CD4-positive, alpha-beta T cell treated with Interleukin-1 beta for 1 hour (primary cell): Measurements from ENCODE around the gene SGSH.

Experiments used
- DNase-seq, 2 donors: peaks; one replicate each; pipeline ENCODE4 v3.0.0-alpha.2; 2020 to 2022

SGSH gene

GRCh38 chr17:80225230-80225629 lies 5.1 kb upstream of the SGSH start:
- no peak for DNase-seq

DNA sequence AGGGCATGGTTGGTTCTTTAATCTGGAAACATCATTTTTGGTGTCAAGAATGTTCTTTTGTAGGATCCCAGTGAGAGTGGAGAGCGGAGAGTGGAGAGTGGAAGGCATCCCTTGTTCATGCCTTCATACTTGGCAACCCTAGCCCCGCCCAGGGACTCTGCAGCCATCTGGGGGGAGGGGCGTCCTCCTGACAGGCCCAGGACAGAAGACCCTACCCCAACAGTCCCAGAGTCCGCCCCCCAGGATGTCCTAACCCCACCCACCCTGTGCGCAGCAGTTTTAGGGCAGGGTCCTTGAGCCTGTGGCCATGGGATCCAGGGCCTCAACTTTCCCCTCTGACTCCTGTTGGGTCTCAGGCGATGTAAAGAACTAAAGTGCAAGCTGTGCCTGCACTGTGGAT lies 4.5 kb upstream of the SGSH start:
- no peak for DNase-seq

DNA sequence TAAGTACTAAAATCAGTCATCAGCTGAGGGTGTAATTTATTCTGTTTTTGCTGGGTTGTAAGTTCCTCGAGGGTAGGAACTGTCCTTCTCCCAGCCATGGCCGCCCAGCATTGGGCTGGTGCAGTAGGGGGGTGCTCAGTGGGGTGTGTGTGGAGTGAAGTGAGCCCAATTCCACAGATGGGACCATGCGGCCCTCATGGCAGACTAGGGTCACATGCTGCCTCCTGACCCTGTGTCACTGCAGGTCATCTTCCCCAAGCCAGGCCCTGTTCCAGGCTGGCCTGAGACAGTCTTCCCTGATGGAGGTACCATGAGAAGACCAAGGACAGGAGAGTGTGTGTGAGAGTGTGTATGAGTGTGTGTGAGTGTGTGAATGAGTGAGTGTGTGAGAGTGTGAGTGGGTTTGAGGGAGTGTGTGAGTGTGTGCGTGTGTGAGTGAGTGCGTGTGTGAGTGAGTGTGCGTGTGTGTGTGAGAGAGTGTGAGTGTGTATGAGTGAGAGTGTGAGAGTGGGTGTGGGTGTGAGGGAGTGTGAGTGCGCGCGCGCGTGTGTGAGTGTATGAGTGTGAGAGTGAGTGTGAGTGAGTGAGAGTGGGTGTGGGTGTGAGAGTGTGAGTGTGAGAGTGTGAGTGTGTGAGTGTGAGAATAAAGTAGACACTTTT lies 3.8 kb upstream of the SGSH start:
- no peak for DNase-seq

DNA sequence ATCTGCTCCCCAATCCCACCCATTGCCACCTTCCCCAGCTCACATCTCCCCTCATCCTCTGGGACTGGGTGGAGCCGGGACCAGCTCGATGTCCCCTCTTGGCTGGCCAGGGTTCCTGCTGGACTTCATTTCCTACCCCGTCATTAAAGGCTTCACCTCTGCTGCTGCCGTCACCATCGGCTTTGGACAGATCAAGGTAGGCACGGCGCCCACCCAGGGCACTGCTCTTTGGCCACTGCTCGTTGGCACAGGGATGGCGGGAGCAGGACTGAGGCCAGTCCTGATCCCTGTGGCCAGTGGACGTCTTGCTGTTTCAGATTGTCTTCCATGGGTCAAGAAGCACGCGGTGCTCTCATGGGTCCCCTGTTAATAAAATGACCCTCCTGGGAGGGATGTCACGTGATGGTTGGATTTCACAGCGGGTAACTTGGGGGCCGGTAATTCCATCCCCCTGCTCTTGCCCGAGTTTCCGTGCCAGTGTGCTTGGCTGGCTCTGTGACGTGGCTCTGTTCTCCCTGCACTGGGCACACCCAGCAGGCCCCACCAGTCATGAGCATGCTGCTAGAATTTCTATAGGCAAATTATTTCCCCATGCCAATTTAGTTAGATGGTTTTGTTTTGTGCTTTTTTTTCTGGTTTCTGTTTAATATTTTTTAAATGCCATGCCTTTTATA lies 3.1 kb upstream of the SGSH start:
- DNase-seq: no peak

DNA sequence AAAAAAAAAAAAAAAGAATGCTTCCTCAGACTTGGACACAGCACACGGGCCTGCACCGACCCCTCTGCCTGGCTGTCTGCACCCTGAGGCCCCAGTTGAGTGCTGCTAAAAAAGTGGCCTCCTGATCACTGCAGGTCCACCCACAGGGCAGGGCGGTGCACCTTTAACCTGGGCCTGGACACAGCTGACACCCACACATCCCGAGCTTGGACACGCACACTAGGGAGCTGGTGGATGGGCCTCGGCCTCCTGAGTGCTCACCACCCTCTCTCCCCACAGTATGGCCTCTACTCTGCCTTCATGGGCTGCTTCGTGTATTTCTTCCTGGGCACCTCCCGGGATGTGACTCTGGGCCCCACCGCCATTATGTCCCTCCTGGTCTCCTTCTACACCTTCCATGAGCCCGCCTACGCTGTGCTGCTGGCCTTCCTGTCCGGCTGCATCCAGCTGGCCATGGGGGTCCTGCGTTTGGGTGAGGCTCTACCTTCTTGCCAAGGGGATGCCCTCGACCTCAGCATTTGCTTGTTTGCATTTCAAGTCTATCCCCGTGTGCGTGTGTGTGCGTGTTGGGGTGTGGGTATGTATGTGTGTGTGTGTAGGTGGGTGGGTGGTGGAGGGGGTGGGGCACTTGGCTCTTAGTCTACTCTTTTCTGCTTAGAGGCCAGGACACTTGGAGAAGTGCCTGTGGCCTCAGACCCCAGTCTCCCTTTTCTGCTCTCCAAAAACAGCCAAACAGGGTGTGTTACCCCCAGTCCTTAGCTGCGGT lies 2.4 kb upstream of the SGSH start:
- DNase-seq: no peak

- DNase-seq: no peak
Observed at GRCh38 chr17:80221351-80222105, 1.4 kb upstream of the SGSH start.

DNA sequence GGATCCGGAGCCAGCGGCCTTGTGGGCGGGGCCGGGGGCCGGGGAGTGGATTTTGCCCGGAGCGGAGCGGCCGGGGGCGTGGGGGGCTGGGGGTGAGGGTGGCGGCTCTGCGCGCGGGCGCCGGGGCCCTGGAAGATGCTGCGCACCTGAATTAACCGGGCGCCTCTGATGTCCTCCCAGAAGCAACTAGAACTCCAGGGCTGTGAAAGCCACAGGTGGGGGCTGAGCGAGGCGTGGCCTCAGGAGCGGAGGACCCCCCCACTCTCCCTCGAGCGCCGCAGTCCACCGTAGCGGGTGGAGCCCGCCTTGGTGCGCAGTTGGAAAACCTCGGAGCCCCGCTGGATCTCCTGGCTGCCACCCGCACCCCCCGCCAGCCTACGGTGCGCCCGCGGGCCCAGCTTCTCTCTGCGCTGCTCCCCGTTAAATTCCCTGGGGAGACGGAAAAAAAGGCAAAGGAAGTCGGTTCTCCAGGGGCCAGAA lies 643 bp upstream of the SGSH start:
- peak; percentile 4 to 10 for DNase-seq

GRCh38 chr17:80219763-80220053 lies 425 bp downstream of the SGSH start:
- DNase-seq: no peak

GRCh38 chr17:80219013-80219762 lies 945 bp downstream of the SGSH start:
- peak; percentile 90 to 91 for DNase-seq

DNA sequence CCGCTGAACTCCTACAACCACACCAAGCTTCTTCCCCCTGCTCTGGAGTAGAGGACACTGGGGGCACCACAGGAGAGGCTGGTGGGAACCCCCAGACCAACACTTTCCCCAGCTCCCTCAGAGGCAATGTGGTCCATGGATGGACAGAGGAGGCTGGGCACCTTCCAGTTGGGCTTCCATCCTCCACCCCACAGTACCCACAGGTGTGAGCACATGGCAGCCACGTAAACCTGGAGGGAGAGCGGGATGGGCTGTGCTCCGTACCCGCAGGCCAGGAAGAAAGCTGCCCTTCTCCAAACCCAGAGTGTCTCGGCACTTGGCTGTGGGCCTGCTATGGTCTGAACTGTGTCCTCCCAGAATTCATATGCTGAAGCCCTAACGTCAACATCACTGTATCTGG lies 1.7 kb downstream of the SGSH start:
- DNase-seq: no peak

- DNase-seq: no peak
Observed at GRCh38 chr17:80217703-80218362, 2.3 kb downstream of the SGSH start.

DNA sequence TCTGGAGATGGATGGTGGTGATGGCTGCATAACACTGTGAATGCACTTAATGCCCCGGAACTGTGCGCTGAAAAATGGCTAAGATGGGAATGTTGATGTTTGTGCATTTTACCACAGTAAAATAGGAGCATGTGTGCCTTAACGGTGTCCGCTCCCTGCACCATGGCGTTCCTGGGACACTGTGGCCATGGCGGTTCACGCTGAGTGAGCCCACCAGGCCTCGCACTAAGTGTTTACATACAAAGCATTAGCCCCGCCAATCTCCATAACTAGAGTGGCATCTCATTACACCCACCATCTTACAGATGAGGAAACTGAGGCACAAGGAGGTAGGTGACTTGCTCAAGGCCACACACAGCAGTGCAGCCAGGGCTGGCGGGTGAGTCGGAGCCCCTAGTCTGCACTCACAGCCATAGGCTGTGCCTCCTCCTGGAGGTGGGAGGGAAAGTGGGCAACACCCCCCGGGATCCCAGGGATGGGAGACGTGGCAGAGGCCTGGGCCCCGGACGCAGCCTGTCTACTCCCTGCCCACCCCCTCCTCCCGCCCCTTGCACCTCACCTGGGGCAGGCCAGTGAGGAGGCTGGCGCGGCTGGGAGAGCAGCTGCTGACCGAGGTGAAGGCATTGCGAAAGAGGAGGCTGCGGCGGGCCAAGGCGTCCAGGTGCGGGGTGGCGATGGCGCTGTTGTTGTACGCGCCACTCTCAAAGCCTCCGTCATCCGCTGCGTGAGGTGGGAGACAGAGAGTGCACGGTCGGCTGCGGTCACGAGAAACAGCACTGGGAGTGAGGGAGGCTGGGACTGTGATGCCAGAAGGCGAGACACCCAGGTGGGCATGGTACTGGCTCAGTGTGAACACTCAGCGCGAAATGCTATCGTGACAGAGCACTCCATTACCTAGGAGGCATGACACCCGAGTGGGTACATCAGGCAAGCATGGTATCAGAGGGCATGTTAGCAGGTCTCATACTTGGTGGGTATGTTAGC lies 3.4 kb downstream of the SGSH start:
- no peak for DNase-seq

GRCh38 chr17:80214878-80215210 lies 5.3 kb downstream of the SGSH start:
- no peak for DNase-seq

DNA sequence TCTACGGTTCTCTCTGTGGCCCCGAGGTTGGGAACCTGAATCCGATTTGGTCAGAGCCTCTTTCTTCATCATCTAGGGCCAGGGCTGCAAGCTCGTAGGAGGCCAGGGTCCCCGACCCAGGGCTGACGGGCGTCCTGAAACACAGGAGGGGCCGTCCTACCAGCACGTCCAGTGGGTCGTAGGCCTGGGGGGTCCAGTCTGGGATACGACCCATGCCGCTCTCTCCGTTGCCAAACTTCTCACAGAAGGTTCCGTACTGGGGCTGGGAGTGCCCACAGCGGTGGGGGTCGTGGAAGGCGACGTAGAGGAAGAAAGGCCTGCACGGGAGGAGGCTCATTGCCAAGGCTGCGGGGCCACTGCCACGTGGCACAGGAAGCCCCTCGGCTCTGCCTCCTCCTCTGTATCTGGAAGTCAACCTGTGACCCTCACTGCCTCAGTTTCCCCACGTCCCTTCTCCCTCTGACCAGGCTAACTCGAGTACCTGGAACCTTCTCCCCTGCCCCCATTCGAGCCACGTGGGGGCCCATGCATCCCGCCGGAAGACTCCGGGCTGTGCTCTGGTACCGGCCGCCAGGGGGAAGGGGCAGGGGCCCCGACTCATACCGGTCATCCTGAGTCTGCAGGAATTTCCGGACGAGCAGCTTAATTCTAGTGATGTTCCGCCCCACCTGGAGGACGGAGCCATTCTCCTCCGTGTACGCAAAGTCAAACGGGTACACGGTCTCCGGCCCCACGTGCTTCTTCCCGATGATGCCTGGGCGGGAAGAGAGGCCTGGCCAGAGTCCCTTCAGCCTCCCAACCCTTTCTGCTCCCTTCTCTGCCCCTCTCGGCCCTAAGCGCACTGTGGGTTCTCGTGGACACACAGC lies 5.9 kb downstream of the SGSH start:
- DNase-seq: no peak

DNA sequence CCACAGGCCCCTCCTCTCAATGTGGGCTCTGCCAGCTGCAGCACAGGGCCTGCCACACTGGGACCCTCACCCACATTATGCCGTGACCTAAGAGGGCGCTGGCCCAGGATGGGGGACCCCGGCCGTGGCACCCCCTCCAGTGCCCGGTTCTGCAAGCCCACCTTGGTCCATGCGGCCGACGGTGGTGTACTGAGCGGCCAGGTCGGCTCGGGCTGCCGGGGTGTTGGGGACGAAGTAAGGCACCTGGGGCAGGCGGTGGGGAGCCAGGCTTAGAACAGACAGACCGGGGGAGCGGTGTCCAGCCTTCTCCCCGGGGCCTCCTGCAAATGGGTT lies 6.5 kb downstream of the SGSH start:
- no peak for DNase-seq

DNA sequence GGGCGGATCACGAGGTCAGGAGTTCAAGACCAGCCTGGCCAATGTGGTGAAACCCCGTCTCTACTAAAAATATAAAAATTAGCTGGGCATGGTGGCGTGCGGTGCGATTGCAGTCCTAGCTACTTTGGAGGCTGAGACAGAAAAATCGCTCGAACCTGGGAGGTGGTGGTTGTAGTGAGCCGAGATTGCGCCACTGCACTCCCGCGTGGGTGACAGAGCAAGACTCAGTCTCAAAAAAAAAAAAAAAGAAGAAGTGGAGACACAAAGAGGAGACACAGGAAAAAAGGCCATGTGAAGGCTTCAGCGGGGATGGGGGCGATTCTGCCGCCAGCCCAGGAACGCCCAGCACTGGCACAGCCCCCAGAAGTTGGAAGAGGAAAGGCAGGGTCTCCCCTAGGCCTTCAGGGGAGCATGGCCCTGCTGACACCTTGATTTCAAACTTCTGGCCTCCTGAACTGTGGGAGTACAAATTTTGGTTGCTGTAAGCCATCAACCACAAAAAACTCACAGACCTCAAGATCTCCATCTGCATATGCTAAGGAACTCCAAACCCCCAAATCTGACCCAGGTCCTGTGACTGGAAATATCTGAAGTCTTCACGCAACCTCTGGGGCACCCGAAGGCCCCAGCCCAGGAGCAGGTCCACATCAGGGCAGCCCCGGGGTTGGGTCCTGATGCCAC lies 7.0 kb downstream of the SGSH start:
- DNase-seq: peak in 1 of 2 donors; percentile 52

- DNase-seq: no peak
Observed at GRCh38 chr17:80212511-80212910, 7.6 kb downstream of the SGSH start.

- no peak for DNase-seq
Observed at GRCh38 chr17:80212109-80212508, 8.0 kb downstream of the SGSH start.

GRCh38 chr17:80210348-80211108 lies 9.6 kb downstream of the SGSH start:
- DNase-seq: no peak
